ENCODE results near the gene DSP.

DSP gene

GRCh38 chr6:7535498-7535897 is 6.0 kb upstream of the DSP start:
- H3K9me3 ChIP-seq (ENCODE audit: insufficient read depth, low read length) = no peaks in the 10 kb centered on the region
- no peak for DNase-seq (ENCODE audit: low read depth, low spot score)
- no peaks in the 10 kb centered on the region for H3K4me1 ChIP-seq (ENCODE audit: insufficient read depth, insufficient read length)
- no peaks in the 10 kb centered on the region for H3K27me3 ChIP-seq (ENCODE audit: insufficient read depth, insufficient read length)
- TF ChIP-seq SUZ12 (IDR thresholded peaks at IDR 0.05; ENCODE audit: extremely low read depth, insufficient read depth, insufficient read length) (no peak), YY1 (IDR thresholded peaks at IDR 0.05; ENCODE audit: insufficient read depth, insufficient read length) (no peak), ZNF274 (IDR thresholded peaks at IDR 0.05; ENCODE audit: low read depth, low read length) (no peak)
- no peak overlapping the region for H3K9ac ChIP-seq (ENCODE audit: insufficient read length, low read depth)
- H3K36me3 ChIP-seq (ENCODE audit: insufficient read depth, insufficient read length, low read length) = no peaks in the 10 kb centered on the region
- H3K4me3 ChIP-seq (ENCODE audit: insufficient read length, low read depth) = no peak overlapping the region

- H3K4me1 ChIP-seq (ENCODE audit: insufficient read depth, insufficient read length) = no peaks in the 10 kb centered on the region
- H3K27me3 ChIP-seq (ENCODE audit: insufficient read depth, insufficient read length) = no peaks in the 10 kb centered on the region
- no peak overlapping the region for H3K4me3 ChIP-seq (ENCODE audit: insufficient read length, low read depth)
- no peaks in the 10 kb centered on the region for H3K9me3 ChIP-seq (ENCODE audit: insufficient read depth, low read length)
- H3K9ac ChIP-seq (ENCODE audit: insufficient read length, low read depth) = no peak overlapping the region
- TF ChIP-seq SUZ12 (IDR thresholded peaks at IDR 0.05; ENCODE audit: extremely low read depth, insufficient read depth, insufficient read length) (no peak), ZNF274 (IDR thresholded peaks at IDR 0.05; ENCODE audit: low read depth, low read length) (no peak), YY1 (IDR thresholded peaks at IDR 0.05; ENCODE audit: insufficient read depth, insufficient read length) (no peak)
- no peak for DNase-seq (ENCODE audit: low read depth, low spot score)
- H3K36me3 ChIP-seq (ENCODE audit: insufficient read depth, insufficient read length, low read length) = no peaks in the 10 kb centered on the region
Measured at GRCh38 chr6:7537565-7538174, 3.8 kb upstream of the DSP start.

GRCh38 chr6:7538484-7538883 is 3.0 kb upstream of the DSP start:
- H3K36me3 ChIP-seq (ENCODE audit: insufficient read depth, insufficient read length, low read length) = no peaks in the 10 kb centered on the region
- DNase-seq (ENCODE audit: low read depth, low spot score) = no peak
- no peak for TF ChIP-seq ZNF274 (IDR thresholded peaks at IDR 0.05; ENCODE audit: low read depth, low read length)
- TF ChIP-seq SUZ12 (IDR thresholded peaks at IDR 0.05; ENCODE audit: extremely low read depth, insufficient read depth, insufficient read length) = no peak
- TF ChIP-seq YY1 (IDR thresholded peaks at IDR 0.05; ENCODE audit: insufficient read depth, insufficient read length) = no peak
- no peaks in the 10 kb centered on the region for H3K9me3 ChIP-seq (ENCODE audit: insufficient read depth, low read length)
- no peaks in the 10 kb centered on the region for H3K27me3 ChIP-seq (ENCODE audit: insufficient read depth, insufficient read length)
- H3K9ac ChIP-seq (ENCODE audit: insufficient read length, low read depth) = no peak overlapping the region
- no peaks in the 10 kb centered on the region for H3K4me1 ChIP-seq (ENCODE audit: insufficient read depth, insufficient read length)
- H3K4me3 ChIP-seq (ENCODE audit: insufficient read length, low read depth) = no peak overlapping the region

- Histone ChIP-seq H3K9me3 (ENCODE audit: insufficient read depth, low read length) (no peaks in the 10 kb centered on the region), H3K4me1 (ENCODE audit: insufficient read depth, insufficient read length) (no peaks in the 10 kb centered on the region), H3K27me3 (ENCODE audit: insufficient read depth, insufficient read length) (no peaks in the 10 kb centered on the region), H3K36me3 (ENCODE audit: insufficient read depth, insufficient read length, low read length) (no peaks in the 10 kb centered on the region), H3K4me3 (ENCODE audit: insufficient read length, low read depth) (peak overlapping the region; percentile 30), H3K9ac (ENCODE audit: insufficient read length, low read depth) (peak overlapping the region; percentile 44)
- TF ChIP-seq YY1 (IDR thresholded peaks at IDR 0.05; ENCODE audit: insufficient read depth, insufficient read length) (no peak), ZNF274 (IDR thresholded peaks at IDR 0.05; ENCODE audit: low read depth, low read length) (no peak), SUZ12 (IDR thresholded peaks at IDR 0.05; ENCODE audit: extremely low read depth, insufficient read depth, insufficient read length) (no peak)
- no peak for DNase-seq (ENCODE audit: low read depth, low spot score)
Measured at GRCh38 chr6:7540595-7540994, 876 bp upstream of the DSP start.

- Histone ChIP-seq H3K36me3 (ENCODE audit: insufficient read depth, insufficient read length, low read length) (peaks cover 2% of the 10 kb centered on the region), H3K27me3 (ENCODE audit: insufficient read depth, insufficient read length) (no peaks in the 10 kb centered on the region), H3K9me3 (ENCODE audit: insufficient read depth, low read length) (no peaks in the 10 kb centered on the region), H3K4me1 (ENCODE audit: insufficient read depth, insufficient read length) (no peaks in the 10 kb centered on the region), H3K4me3 (ENCODE audit: insufficient read length, low read depth) (peak overlapping the region; percentile 71), H3K9ac (ENCODE audit: insufficient read length, low read depth) (peak overlapping the region; percentile 92)
- TF ChIP-seq ZNF274 (IDR thresholded peaks at IDR 0.05; ENCODE audit: low read depth, low read length) = no peak
- no peak for TF ChIP-seq SUZ12 (IDR thresholded peaks at IDR 0.05; ENCODE audit: extremely low read depth, insufficient read depth, insufficient read length)
- no peak for TF ChIP-seq YY1 (IDR thresholded peaks at IDR 0.05; ENCODE audit: insufficient read depth, insufficient read length)
- DNase-seq (ENCODE audit: low read depth, low spot score) = no peak
Measured at GRCh38 chr6:7542065-7542873, 798 bp downstream of the DSP start.

GRCh38 chr6:7542874-7543624 is 1.6 kb downstream of the DSP start:
- Histone ChIP-seq H3K4me1 (ENCODE audit: insufficient read depth, insufficient read length) (no peaks in the 10 kb centered on the region), H3K36me3 (ENCODE audit: insufficient read depth, insufficient read length, low read length) (peaks cover 2% of the 10 kb centered on the region), H3K4me3 (ENCODE audit: insufficient read length, low read depth) (peak overlapping the region; percentile 71), H3K9ac (ENCODE audit: insufficient read length, low read depth) (peak overlapping the region; percentile 92), H3K9me3 (ENCODE audit: insufficient read depth, low read length) (no peaks in the 10 kb centered on the region), H3K27me3 (ENCODE audit: insufficient read depth, insufficient read length) (no peaks in the 10 kb centered on the region)
- no peak for DNase-seq (ENCODE audit: low read depth, low spot score)
- TF ChIP-seq YY1 (IDR thresholded peaks at IDR 0.05; ENCODE audit: insufficient read depth, insufficient read length) = no peak
- no peak for TF ChIP-seq ZNF274 (IDR thresholded peaks at IDR 0.05; ENCODE audit: low read depth, low read length)
- no peak for TF ChIP-seq SUZ12 (IDR thresholded peaks at IDR 0.05; ENCODE audit: extremely low read depth, insufficient read depth, insufficient read length)

Measured in NT2/D1 (cell line).